HG03097 (cell line): ENCODE measurements around the gene NAV2.
A peak's percentile ranks its signal among the peaks of the same experiment; 100 is the strongest.
"Not testable (repeated sequence)": the region's sequence is repeated elsewhere in the genome, so short reads cannot be mapped to it uniquely, and the experiment has no call there.

Source experiments
- ATAC-seq: cut with Tn5 transposase; IDR thresholded peaks from one replicate; pipeline ENCODE4 v1.9.1; 2021; ENCODE audit not compliant: unreplicated experiment, low FRiP score

The NAV2 gene

DNA sequence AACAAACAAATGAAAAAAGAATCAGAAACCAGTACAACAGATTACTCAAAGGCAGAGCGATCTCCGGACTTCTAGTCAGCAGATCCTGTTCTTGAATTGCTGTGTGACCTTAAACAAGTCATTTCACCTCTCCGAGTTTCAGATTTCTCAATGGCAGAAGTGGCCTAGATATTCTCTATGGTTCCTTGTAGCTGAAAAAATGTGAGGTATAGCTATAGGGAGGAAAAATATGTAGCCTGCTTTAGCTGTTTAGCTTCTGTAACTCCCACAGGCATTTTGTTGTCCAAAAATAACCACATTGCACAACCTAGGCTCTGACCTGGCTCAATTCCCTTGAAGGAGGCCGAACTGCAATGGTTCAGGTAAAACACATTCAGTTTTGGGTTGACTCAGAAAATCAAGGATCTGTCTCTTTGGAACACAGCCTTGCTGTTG lies 347.0 kb downstream of the NAV2 start:
- ATAC-seq = no peak

DNA sequence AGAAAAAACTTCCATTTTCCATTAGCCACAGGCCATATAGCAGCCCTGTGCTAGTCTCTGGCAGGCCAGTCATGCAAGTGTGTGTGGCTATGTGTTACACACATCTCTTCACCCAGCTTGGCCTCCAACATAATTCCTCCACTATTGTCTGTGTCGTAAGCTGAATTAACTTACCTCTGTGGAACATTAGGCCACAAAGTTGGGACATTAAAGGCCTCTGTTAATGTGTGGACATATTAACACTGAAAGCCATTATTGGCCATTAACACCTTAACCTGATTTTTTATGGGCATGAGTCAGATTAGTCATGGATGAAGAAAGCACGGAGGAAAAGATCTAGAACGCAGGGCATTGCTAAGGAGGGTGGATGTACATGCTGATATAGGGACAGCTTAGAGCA lies 347.5 kb downstream of the NAV2 start:
- ATAC-seq = no peak

DNA sequence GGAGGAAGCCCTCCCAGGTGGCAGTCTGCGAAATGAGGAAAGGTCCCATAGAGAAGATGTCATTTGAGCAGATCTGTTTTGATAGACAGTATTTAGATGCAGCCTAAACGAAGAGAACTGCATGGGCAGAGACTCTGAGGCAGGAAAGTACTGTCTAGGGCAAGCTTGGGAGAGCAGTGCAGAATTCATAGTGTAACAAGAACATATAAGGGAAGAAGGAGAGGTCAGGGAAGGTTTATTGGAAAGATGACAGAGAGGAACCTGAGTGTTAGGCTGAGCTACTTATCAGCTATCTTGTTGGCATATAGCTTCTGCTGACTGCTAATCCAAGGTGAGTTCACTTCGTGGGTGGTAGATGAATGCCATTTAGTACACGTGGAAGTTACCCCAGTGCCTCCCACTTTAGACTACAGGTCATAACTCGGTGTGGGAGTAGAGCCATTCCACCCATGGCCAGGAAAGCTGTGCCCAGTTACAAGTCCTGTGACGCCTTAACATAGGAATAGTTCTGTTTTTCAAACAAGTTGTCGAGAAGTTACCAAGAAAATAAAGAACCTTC lies 348.1 kb downstream of the NAV2 start:
- ATAC-seq = no peak

DNA sequence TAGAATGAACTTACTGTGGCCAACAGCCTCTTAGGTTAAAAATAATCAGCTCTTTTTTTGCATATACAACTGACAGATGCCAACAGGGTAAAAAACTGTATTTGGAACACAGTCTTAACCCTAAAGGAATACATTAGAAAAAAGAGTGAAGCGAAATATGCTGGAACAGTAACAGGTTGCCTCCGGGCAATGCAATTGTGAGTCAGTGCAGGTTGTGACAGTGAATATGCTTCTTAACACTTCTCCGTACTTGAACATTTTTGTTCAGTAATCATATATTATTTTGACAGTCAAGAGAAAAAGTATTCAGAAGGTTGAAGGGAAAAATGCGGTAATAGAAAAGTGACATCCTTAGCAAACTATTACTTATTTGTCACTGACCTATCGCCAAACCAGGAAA lies 349.1 kb downstream of the NAV2 start:
- no peak for ATAC-seq

DNA sequence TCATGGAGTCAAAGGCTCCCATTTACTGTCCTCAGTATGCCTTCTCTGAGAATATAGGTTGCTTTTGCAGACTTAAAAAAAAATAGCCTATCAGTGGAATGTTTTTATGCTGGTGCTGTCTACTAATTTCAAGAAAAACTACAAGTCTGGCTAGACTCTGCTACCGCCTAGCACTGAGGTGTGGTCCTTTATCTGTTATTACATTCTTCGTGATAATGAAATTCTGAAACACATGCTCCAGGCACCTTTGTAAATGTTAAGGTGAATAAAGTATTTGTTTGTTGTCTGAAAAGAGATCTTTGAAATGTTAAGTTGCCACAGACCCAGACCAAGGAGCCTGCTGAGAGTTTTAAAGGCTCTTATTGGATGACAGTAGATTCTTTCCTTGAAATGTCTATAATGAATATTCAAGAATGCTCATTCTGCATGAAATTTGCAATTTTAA lies 352.3 kb downstream of the NAV2 start:
- no peak for ATAC-seq

DNA sequence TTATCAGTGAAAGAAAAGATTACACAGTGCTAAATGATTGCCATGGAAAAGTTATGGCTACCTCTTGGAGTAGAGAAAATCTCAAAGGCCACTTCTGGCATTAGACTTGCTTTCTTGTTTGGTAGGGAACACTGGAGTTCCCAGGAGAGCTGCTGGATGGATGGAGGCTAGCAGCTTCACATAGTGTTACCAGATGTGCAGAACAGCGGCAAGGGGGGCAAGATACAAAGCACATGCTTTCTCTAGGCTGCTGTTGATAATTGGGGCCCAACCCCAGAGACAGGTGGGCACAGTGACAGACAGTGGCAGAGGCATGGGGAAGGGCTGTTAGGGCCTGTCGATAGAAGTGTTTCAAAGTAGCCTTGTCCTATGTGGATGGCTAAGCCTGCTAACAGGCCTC lies 352.8 kb downstream of the NAV2 start:
- no peak for ATAC-seq

DNA sequence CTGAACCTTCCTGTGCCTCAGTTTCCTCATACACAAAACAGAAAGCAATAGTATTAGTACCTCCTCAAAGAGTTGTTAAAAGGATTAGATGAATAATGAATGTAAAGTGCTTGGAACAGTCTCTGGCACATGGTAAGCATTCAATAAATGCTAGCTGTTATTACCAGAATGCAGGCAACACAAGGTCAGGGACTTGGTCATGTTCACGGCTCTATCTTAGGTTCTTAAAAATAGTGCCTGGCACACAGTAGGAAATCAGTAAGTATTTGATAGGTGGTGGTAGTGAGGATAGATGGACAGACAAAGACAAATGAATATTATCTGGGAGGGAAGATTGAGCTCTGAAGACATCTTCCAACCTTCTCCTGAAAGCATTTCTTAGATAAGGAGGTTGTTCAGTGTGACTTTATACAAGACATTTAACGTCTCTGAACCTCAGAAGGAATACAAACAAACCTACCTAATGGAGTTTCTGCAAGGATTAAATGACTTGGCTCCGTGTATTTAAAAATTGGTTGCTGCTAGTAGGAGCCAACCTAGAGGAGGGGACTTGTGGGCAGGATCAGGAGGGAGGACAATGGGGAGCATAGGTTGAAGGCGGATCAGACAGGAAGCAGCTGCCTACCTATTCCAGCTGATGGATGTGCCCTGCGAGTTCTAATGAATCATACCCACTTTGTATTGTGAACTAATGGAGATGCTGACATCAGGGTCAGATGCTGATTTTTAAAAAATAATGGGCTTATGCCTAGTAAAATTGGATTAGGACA lies 353.6 kb downstream of the NAV2 start:
- no peak for ATAC-seq

DNA sequence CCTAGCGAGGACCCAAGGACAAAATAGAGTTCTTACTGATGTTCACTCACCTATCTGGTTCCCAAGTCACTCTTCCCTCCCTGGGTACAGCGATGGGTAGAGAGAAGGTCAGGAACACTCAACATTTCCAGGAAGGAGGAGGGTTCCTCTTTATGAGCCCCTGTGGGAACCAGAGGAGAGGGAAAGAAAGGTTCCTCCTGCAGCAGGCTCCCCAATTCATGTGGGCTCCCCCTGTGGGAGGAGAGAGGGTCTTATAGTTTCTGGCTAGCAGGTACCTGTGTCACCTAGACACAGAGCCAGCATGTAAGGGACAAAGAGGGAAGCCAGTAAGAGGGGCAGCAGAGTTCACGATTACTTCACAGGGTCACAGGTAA lies 354.1 kb downstream of the NAV2 start:
- no peak for ATAC-seq

DNA sequence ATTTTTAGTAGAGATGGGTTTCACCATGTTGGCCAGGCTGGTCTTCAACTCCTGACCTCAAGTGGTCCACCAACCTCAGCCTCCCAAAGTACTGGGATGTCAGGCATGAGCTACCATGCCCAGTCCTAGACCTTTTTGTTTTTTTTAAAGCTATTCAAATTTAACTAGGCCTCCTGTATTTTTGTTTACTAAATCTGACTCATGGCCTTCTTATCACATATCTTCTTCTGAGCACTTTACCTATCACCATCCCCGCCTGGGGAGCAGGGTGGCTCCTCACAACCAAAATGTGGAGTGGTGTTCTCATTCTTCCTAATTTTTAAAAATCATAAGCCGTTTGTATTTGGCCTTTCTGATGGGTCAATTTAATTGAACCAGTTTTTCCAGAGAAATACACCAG lies 355.0 kb downstream of the NAV2 start:
- ATAC-seq = no peak

DNA sequence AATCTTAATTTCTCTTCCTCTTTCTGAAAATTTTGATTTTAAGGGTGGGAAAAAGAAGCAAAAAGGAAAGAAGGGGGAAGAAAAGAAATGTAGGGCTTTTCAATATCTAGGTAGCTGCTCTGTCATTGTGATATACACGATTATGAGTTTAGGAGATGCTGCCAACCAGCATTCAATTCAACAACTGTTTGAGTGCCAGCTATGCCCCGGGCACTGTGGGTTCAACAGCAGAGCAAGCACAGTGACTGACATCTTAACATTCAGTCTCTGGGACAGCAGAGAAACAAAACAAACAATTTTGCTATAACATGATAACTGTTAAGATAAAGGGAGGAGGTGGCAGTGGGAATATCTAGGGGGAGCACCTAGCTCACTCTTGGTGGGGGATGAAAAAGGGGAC lies 356.1 kb downstream of the NAV2 start:
- no peak for ATAC-seq

DNA sequence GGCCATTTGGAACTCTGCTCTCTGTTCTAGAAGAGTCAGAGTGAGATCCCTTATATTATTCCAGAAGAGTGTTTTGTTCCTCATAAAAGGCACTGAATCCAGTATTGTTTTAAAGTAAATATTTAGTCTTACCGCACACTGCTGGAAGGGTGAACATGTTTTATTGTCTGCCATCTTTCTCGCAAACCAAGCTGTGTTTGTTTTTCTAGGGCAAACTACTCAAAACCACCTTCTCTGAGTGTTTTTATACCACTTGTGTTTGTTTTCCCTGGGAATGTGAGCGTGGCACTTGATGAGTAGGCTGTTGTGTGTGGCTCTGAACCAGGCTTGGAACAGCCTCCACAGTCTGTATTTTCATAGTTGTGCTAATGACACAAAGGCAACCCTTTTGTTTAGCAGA lies 357.8 kb downstream of the NAV2 start:
- ATAC-seq = no peak

DNA sequence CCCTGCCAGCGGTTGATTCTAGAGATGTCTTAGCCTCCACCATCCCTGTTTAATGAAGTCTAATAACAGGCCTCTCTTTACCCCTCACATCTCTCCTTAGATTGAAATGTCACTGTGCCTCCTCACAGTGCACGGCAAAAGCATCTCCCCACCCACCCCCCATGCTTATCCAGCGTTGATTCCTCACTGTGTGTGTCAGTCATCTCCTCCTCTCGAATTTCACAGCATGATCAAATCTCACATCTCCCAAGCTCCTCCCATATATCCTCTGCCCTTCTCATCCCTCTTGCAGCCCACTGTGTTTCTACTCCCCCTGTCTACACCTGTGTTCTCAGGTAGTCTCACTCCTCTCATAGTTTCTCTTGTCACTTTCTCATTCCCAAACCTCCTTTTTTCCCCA lies 363.0 kb downstream of the NAV2 start:
- no peak for ATAC-seq

DNA sequence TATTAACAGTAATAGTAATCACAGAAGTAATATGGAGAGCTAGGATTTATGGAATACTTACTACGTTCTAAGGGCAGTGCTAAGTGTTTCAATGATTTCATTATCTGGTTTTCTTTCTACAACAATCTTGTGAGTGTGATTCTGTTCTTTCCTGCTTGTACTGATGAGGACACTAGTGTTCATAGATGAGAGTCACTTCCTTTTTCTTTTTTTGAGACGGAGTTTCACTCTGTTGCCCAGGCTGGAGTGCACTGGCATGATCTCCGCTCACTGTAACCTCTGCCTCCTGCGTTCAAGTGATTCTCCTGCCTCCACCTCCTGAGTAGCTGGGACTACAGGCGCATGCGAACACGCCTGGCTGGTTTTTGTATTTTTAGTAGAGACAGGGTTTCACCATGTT lies 366.2 kb downstream of the NAV2 start:
- ATAC-seq = no peak

DNA sequence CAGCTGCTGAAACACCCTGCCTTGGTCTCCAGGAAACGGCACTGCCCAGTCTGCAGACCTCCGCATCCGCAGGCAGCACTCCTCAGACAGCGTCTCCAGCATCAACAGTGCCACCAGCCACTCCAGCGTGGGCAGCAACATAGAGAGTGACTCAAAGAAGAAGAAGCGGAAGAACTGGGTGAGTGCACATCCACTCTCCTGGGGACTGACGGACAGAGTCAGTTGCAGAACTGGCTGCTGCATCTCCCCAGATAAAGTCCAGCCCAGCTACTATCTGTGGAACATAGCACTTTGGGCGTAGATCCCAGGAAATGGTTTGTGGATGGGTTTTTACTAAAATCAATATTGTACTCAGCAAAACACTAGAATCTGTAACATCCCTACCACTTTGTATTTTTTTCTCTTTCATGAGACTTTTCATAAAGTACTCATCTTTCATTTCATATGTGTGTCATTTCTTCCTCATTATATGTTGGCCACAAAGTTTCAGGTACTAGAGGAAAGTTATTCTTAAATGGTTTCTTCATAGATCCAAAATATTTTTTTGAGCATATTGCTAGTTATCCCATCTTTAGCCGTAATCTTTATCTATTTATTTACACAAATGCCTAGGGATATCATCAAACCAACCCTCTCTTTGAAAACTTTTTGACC lies 367.5 kb downstream of the NAV2 start:
- peak; percentile 57 for ATAC-seq

DNA sequence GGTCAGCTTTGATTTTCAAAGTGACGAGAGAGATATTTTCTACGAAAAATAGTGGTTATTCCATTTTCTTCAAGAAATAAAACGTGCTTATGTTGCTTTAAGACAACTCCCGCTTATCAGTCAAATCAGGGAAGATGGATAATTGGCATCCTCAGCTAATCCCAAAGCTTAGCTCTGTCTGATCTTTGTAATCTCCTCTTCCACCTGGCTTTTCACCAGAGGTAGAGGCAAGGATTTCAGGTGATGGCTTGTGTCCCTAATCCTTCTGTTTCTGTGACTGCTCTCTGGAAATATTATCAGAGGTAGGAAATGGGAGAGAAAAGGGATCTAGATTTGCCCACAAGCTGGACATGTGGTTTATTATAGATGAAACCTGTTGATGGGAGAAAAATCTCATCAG lies 368.7 kb downstream of the NAV2 start:
- no peak for ATAC-seq

DNA sequence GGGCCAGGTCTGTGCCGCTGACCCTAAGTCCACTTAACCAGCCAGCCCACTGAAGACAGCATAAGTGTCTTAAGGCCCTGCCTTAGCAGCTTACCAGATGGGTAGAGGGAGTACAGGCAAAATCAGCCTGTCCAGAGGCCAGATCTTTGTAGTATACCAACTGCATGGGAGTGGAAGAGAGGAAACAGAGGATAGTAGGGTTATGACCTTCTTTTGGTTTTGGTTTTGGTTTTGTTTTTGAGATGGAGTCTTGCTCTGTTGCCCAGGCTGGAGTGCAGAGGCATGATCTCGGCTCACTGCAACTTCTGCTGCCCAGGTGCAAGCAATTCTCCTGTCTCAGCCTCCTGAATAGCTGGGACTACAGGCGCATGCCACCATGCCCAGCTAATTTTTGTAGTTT lies 371.2 kb downstream of the NAV2 start:
- not testable (repeated sequence) for ATAC-seq

DNA sequence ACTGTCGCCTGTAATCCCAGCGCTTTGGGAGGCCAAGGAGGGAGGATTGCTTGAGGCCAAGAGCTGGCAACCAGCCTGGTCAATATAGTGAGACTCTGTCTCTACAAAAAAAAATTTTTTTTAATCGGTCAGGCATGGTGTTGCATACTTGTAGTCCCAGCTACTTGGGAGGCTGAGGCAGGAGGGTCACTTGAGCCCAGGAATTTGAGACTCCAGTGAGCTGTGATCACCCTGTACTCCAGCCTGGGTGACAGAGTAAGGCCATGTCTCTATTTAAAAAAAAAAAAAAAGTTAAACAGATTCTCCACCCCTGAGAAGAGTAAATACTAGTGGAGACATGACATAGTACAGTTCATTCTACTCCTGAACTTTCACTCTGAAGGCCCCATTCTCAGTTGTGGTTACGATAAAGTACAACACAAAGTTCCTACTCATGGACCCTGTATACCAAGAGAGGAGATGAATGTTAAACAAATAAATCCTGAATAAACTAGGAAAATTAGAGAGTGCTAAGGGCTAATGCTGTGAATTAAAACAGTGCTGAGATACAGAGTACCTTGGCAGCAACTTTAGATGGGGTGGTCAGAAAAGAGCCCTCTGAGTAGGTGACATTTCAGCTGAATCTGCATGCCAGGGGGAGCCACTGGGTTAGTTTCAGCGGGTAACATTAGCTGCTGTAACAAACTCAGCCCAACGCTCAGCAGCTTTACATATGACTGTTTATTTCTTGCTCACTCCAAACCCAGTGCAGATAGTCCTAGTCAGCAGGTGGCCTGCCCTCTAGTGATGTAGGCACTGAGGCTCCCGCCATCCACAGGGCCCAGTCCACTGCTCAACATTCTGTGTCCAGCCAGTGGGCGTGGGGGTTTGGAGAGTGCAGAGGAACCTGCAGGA lies 372.5 kb downstream of the NAV2 start:
- no peak for ATAC-seq

DNA sequence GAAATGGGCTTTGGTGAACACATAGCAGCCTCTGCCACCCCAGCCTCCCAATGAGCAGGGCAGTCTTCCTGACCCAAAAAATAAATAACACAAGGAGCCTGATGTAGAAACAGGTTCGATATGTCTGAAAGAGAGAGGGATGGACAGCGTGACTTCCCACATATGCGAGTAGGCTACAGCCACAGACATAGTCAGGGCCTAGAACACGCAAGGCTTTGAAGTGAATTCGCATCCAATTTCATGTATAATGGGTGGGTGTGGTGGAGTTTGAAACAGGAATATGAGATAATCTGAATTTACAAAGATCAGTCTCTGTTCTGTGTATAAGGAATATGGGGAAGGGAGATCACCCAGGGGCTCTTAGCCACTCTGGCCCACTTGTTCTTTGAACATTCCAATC lies 373.3 kb downstream of the NAV2 start:
- no peak for ATAC-seq

DNA sequence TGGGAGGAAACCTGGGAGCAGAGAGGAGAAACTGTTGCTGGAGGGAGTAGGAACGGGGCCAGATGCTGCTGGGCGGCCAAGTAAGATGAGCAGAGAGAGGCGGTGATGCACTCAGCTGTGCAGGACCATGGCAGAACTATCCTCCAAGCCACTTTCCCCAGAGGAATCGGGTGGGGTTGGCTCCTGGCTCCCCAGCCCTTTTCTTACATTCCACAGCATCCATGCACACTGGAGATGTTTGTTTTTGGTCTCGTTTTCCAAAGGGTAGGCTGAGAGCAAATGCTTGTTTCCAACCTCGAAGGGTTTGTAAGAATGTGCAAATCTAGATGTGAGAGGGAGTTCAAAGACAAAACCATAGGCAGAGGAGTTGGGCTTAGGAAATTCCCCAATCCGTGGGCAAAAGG lies 374.5 kb downstream of the NAV2 start:
- no peak for ATAC-seq

DNA sequence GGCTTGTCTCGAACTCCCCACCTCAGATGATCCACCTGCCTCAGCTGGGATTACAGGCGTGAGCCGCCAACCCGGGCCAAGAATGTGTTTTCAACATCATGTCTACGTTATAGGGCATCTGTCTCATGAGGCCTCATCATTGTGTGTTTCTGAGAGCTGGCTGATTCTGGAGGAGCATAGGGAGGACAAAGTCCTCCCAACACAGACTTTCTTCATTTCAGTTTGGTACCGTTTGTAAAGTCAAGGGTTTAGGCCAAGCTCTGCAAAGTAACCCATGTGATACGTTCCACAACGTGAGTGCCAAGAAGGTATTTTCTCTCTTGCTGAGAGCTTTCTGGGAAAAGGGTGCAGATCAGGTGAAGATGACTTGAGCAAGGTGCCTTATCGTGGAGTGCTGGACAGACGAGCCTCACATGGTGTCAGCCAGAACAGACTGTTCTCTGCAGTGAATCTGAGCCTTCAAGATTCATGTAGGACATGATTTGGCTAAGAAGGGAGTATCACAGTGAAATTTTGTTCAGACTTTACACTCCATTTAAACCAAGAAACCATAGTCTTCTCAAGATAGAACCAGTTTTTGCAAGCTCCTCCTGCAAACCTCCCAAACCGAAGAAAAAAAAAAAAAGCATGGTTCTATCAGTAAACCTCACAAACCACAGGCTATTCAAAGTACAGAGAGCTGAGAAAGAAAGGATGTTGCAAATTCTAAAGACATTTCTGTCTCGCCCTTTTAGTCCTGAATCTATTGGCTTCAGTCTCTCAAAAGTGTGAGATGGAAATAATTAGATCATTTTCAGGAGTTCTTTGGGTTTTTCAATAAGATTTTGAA lies 376.0 kb downstream of the NAV2 start:
- no peak for ATAC-seq
